Hypothalamus (tissue), 51 donors: ENCODE data around the gene TRIM71.
A peak's percentile ranks its signal among the peaks of the same experiment; 100 is the strongest.

Source experiments
- DNase-seq, 51 donors: peaks; one replicate each; lab custom pipeline; 2025; lab: John Stamatoyannopoulos, UW

TRIM71 gene

DNA sequence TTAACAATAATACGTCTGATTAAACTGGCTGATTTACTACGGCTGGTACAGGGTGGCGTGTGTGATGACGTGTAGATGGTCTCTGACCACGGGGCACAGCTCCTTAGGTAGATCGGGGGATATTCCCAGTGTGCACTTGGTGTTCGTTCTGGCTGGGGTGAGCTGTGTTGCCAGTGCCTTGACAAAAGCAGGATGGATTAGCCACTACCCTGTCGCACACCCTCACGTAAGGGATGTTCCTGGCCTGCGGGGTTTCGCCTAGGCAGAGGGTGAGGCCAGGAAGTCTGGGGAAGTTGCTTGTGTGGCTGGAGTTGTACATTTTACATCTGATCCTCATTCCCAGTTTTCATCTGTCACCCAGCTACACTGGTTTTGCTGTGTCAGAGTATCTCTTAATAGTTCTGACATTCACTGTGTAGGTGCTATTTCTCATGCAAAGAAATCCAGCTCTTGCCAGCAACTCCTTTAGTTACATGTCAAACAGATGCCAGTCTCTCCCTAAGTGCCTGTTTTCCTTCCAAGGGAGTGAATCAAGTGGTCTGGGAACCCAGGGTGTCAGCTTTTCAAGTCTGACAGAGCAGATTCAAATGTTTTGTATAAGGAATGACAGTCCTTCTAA, 67.6 kb downstream of the TRIM71 start:
- no peak for DNase-seq

DNA sequence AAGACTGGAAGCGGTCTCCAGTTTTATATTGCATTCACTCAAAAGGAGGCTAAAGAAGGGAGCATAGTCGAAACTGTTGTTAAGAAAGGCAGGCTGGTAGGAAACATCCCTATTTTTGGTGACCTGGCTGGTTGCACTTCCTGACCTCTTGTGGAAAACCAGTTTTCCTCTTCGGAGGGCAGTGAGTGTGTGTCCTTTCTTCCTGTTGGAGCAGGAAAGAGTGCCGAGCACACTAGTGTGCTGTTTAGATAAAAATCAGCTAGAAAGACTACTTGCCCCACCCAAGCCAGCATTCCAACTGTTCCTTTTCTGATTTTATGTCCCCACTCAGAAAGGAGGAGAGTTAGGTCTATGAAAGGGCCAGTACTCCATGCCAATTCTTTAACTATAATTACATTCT, 68.5 kb downstream of the TRIM71 start:
- DNase-seq: no peak

DNA sequence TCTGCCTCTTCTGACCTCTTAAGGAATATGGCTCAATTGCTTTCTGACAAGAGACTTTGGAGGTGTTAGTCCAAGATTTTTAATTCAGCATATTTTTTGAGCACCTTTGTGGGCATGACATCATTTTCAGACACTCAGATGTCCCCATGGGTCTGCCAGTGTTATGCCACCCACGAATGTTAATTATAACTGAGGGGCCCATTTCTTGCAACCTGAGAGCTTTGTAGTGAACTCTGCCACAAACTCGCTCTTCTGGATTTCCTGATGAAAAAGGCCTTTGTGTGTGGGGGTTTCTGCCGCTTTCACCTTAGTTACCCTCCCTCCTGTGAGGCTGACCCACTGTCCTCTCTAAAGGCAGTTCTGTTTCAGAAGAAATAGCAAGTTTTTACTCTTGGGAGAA, 69.1 kb downstream of the TRIM71 start:
- no peak for DNase-seq

DNA sequence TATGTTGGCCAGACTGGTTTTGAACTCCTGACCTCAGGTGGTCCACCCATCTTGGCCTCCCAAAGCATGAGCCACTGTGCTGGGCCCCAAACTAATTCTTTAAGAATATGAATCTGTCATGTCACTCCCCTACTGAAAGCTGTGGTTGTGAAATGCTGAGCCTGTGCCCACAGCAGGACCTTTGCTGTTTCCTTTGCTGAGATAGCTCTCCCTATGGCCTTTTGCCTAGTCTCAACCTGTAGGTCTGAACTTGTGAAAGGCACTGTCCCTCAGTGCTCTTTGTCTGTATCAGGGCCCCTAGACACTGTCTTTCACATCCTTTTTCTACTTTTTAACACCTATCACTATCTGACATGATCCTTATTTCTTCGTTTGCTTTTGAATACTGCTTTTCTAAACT, 70.9 kb downstream of the TRIM71 start:
- DNase-seq: no peak

DNA sequence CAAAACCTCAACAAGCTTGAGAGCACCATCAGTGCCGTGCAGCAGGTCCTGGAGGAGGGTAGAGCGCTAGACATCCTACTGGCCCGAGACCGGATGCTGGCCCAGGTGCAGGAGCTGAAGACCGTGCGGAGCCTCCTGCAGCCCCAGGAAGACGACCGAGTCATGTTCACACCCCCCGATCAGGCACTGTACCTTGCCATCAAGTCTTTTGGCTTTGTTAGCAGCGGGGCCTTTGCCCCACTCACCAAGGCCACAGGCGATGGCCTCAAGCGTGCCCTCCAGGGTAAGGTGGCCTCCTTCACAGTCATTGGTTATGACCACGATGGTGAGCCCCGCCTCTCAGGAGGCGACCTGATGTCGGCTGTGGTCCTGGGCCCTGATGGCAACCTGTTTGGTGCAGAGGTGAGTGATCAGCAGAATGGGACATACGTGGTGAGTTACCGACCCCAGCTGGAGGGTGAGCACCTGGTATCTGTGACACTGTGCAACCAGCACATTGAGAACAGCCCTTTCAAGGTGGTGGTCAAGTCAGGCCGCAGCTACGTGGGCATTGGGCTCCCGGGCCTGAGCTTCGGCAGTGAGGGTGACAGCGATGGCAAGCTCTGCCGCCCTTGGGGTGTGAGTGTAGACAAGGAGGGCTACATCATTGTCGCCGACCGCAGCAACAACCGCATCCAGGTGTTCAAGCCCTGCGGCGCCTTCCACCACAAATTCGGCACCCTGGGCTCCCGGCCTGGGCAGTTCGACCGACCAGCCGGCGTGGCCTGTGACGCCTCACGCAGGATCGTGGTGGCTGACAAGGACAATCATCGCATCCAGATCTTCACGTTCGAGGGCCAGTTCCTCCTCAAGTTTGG, 72.9 kb downstream of the TRIM71 start:
- no peak for DNase-seq

DNA sequence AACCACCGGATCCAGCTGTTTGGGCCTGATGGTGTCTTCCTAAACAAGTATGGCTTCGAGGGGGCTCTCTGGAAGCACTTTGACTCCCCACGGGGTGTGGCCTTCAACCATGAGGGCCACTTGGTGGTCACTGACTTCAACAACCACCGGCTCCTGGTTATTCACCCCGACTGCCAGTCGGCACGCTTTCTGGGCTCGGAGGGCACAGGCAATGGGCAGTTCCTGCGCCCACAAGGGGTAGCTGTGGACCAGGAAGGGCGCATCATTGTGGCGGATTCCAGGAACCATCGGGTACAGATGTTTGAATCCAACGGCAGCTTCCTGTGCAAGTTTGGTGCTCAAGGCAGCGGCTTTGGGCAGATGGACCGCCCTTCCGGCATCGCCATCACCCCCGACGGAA, 73.6 kb downstream of the TRIM71 start:
- DNase-seq: no peak

DNA sequence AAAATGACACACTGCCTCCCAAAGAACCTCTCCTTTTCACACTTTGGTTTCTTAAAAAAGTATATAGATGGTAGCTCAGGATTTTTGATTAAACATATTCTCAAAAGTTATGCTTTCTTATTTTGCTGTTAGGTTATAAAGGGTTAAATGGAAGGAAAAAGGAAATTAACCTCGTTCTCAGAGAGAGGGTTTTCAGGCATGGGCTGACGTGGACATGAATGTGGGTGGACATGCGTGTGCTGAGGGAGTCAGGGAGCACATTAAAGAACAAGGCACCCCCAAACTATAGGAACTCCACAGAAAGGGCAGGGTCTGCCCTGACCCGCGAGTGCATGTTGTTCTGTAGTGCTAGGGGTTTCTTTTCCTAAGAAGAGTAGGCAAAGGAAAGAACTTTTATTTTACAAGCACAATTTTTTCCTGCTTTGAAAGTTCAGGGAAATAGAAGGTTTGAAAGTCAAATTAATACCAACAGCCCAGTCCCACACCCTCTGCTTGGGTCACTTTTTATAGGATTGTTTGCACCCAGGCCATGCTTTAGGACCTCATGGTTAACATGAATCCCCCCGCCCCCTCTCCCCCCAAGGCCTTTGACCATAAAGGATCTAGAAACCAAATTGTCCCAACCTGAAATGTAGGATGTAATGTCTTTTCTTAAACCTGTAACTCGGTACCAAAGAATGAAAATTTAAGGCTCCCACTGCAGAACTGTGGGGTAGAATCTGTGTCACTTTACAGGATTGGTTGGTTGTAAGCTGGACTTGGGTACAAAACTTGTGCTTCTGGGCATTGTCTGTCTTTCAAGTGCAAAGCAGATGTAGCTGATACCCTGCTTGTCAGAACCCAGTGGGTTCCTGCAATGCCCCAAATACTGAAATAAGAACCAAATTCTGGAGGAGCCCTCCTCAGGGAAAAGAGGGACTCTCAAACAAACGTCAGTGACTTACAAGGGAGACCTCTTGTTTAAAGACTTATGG, 75.1 kb downstream of the TRIM71 start:
- no peak for DNase-seq

DNA sequence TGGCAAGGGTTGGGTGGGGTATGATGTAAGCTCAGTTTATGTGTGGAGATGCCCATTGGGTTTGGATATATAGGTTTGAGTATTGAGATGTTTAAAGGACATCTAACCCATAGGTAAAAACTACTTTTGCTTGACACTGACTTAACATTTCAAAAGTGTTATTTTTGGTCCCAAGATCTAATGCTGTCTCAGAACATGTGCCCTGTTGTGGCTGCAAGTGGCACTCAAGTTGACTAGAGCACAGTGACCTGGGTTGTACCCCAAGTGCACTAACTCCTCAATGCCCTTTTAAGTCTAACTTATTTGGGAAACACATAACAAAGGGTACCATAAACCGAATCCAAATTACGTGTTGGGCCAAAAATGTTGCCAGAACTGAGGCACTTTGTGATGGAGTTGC, 77.2 kb downstream of the TRIM71 start:
- no peak for DNase-seq

DNA sequence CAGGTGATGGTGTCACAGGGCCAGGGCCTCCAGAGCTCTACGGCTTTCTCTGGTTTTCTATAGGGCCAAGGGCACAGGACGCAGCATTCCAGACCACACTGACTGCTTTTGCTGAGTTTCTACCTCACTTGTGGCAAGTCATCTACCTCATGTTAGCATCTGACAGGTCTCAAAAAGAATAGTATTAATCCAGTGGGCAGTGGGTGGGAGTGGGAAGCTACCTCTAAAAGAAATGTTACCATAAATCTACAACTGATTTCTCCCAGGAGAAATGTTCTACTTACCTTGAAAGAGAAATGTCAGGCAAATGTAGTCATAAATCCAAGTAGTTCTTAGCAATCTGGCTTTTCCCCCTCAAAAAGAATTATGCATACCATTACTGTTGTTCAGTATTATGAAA, 77.9 kb downstream of the TRIM71 start:
- DNase-seq: no peak

DNA sequence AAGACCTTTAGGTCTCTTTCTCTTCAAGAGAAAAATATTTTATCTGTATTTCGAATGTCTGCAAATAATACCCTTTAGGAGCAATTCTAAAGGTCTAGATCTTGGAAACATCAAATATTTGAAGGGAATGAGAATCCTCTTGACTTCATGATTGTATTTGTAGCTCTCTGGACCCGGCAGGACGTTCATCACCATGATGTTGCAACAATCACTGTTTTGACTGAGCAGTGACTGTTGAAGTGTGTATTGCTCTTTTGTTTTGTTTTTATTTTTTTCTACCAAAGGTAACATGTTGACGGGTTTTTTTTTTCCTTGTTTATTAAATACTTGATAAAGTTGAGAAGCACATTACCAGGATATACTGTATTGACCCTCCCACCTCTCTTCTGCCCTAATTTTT, 78.3 kb downstream of the TRIM71 start:
- DNase-seq: no peak

DNA sequence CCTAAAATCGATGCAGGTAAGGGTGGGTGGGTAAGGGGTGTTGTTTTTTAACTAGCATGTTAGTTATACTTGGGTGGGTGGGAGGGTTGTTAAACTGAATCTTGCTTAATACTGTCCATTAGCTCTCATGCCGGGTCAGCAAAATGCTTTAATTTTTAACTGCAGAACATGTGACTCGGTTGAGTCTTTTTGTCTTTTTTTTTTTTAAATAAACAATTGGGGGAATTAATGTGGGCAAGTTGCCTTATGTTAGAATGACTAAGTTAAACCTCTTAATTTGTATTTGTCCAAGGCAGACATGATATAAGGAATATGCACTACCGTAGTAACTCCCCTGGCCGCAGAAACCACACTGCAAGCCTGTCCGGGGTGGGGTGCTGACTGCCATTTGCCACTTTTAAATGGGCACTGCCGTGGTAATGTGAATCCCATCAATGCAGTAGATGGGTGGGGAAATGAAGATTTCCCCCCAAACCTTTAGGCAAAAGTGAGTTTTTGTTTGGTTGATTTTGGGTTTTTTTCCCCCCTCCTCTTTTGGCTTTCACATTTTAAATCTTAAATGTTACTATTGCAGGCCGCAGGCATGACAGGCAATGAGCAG, 79.3 kb downstream of the TRIM71 start:
- no peak for DNase-seq

DNA sequence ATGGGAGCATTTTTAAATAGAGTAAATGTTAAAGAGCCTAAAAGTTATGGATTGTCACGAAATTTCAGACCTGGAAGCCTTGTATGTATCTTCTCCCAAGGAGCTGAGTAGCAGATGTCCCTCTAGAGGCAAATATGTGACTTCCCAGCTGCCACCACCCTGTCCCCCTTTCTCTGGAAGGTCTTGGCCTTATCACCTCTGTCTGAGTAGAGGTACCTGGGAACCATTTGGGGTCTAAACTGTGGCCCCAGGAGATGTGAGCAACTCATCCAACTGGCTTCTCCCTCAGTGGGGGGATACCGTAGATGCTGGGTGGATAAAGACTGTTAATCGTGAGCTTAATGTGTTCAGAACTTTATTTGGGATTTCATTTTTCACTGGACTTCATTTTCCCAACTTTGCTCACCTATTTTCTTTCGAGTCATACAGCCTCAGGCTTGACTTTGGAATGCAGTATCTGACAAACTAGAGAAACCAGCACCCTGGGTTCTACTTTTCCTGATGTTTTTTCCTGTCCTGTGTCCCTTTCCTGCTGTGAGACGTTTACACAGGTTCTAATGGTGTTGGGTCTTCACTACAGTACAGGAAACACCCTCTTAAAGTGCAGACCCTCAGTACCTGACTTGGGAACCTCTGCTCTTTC, 80.3 kb downstream of the TRIM71 start:
- DNase-seq: no peak

DNA sequence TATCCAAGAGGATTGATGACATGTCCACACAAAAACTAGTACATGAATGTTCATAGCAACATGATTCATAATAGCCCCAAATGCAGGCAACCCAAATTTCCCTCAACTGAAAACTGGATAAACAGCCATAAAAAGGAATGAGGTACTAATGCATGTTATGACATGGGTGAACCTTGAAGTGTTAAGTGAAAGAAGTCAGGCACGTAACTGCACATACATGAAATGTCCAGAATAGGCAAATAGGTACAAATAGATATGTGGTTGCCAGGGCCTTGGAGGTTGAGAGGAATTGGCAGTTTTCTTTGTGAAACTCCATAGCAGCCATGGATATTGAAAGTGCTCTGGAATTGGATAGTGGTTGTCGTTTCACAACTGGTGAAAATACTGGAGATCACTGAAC, 81.5 kb downstream of the TRIM71 start:
- DNase-seq: no peak

DNA sequence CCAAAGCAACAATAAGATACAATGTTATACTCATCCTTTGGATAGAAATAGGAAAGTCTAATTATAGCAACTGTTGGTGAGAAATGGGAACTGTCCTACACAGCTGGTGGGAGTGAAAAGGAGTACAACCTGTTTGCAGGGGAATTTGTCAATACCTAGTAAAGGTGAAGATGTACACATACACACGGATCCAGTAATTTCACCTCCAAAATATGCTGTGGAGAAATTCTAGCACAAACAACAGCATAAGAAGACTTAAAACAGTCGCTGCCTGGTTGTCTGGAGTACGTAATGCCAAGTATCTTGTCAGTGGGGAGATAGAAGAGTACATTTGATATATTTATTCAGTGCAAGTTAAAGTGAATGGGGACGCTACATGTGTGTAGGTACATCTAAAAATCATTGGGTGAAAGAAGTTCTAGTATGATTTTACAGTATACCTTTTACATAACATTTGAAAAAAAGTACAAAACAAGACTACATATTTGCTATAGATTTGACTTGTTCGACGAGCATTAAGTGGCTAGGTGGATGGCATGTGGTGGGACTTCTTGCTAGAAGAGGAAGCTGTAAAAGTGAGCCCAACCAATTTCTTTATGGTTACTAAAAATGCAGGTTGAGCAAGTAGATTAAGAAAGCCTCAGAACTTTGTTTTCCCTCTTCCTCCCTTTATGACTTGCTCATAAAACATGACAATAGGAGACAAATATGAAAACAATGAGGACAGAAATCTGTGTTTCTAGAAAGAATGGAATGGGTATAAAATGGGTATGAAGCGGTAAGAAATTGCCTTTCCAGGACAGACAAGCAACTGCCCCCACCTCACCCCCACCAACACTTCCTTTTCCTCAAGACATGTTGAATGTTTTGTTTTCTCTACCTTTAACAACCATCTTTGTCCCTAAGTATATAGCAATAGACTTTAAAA, 83.5 kb downstream of the TRIM71 start:
- DNase-seq: no peak

DNA sequence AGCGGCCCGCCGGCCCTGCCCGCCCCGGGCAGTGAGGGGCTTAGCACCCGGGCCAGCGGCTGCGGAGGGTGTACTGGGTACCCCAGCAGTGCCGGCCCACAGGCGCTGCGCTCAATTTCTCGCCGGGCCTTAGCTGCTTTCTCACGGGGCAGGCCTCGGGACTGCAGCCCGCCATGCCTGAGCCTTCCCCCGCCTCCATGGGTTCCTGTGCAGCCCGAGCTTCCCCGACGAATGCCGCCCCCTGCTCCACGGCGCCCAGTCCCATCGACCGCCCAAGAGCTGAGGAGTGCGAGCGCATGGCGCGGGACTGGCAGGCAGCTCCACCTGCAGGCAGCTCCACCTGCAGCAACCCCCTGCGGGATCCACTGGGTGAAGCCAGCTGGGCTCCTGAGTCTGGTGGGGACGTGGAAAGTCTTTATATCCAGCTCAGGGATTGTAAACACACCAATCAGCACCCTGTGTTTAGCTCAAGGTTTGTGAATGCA, 85.1 kb downstream of the TRIM71 start:
- peak in 2 of 51 donors; percentile 2 to 4 for DNase-seq

DNA sequence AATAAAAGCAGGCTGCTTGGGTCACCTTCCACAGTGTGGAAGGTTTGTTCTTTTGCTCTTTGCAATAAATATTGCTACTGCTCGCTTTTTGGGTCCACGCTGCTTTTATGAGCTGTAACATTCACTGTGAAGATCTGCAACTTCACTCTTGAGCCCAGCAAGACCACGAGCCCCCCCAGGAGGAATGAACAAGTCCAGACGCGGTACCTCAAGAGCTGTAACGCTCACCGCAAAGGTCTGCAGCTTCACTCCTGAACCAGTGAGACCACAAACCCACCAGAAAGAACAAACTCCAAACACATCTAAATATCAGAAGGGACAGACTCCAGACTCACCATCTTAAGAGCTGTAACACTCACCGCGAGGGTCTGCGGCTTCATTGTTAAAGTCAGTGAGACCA, 86.2 kb downstream of the TRIM71 start:
- no peak for DNase-seq

DNA sequence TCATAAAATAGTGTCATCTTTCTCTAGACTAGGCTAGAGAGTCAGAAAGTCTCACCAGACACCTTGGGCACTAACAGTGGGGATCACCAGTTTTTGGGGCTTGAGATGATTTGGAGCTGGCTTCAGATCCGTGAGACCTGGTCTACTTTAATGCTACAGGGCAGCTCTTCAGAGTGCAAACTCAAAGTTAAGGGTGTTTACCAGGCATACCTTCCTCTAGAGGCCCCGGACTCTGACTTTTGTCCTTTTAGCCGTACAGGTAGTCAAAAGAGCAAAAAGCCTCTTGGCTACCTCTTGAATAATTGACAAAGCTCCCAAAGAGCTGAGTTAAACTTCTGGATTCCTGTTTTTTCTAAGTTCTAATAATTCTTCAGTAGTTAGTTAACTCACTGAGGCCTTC, 92.2 kb downstream of the TRIM71 start:
- DNase-seq: no peak

DNA sequence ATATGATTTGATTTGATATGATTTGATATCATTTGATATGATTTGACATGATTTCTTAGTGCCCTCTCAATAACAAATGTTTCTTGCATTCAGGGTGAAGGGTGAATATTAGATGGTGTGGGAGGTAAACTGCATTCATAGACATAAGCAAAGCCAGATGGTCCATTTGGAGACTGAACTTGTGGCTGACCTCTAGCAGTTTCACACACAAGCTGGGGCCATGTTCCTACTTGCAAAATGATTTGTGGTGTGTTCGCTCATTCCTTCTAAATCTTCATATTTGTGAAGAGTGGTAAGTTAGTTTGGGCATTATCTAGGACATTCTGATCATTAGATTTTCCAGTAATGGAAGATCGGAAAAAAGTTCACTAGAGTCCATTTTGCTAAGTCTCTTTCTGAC, 93.2 kb downstream of the TRIM71 start:
- no peak for DNase-seq

DNA sequence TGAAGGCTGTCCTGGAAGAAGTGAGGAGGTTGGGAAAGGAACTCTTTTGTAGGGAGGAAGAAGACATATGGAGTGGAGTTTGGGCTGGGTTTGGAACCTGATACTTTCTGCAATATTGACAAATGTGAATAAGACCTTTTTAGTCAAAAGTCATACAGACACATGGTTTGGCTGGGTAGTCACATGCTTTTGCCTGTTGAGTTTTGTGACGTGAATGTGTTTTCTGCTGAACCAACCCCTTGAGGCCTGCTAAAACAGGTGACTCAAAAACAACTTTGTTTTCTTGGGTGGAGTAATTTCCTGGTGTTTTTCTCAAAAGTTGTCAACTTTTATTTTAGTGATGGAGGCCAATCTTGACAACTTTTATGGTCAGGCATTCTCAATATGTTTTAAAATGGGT, 94.2 kb downstream of the TRIM71 start:
- DNase-seq: no peak
